AG04450 (cell line): ENCODE data around the gene RAB31. TPM values are rescaled to one million over a fixed set of nuclear protein-coding genes. Genes with fewer than 3 reads are reported as not detected.

Source experiments
- CTCF ChIA-PET: fragments of 300-600, 350-600 bp; formaldehyde crosslinking; extraction: SDS; loops from one replicate; lab custom pipeline; 2022; ENCODE audit warnings: antibody characterized with exemption, inconsistent platforms; lab: Charles Lee
- POLR2A ChIA-PET: fragments of 350-600 bp; formaldehyde crosslinking; extraction: SDS; loops from one replicate; lab custom pipeline; 2021; ENCODE audit warnings: antibody characterized with exemption, inconsistent platforms; lab: Yijun Ruan, JAX
- DNase-seq: peaks from one replicate; pipeline ENCODE4 v3.0.0-alpha.2; 2011; ENCODE audit warnings: low read depth, low spot score
- H3K27ac ChIP-seq: one replicate; pipeline ENCODE4 v1.5.1; 2012; ENCODE audit warnings: low read depth, low read length, control low read depth
- H3K27me3 ChIP-seq: one replicate; pipeline ENCODE4 v1.6.0; 2012; ENCODE audit warnings: low read length; ENCODE audit not compliant: control insufficient read depth, insufficient read depth
- H3K4me3 ChIP-seq: 2 replicates; pipeline ENCODE4 v1.5.1; 2011; ENCODE audit warnings: mild to moderate bottlenecking, low read depth, low read length, control low read depth
- H3K9me3 ChIP-seq: 2 replicates; pipeline ENCODE4 v1.5.1; 2012; ENCODE audit warnings: low read length; ENCODE audit not compliant: control insufficient read depth, insufficient read depth
- polyA minus RNA-seq: library from RNA; depleted of rRNA, polyadenylated mRNA; stranded (reverse); fragments of >200 nt; gene quantifications from 2 replicates; pipeline ENCODE4 v1.2.3, GENCODE V29; 2011; rRNA and poly(A)+ RNA removed
- polyA plus RNA-seq: library from polyadenylated mRNA; depleted of rRNA; stranded (reverse); fragments of >200 nt; gene quantifications from 2 replicates; pipeline ENCODE4 v1.2.3, GENCODE V29; 2011; rRNA removed
- TF ChIP-seq, protein P1 (sequence below): IDR thresholded peaks from 2 replicates; pipeline ENCODE4 v1.5.1; 2011; ENCODE audit warnings: low read depth, low read length, control low read depth, inconsistent platforms

Gene RAB31, protein sequence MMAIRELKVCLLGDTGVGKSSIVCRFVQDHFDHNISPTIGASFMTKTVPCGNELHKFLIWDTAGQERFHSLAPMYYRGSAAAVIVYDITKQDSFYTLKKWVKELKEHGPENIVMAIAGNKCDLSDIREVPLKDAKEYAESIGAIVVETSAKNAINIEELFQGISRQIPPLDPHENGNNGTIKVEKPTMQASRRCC
- polyA plus RNA-seq (34.0 and 43.7 TPM in 2 replicates), polyA minus RNA-seq (29.7 and 35.6 TPM in 2 replicates)

DNA sequence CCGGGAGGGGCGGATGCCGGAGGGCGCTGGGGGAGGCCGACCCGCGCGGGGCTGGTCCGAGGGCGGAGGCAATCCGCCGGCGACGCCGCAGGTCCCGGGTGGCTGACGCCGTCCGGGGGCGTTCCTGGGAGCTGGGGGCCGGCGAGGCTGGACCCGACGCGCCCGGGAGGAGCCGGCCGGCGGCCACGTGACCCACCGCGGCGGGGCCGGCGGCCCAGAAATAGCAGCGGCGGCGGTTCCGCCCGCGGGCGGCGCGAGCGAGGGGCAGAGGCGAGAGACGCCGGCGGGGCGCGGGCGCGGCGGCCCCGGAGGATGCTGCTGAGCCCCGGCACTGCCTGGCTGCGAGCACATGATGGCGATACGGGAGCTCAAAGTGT, at the start of gene RAB31:
RAB31 (plus strand) TSS at position 245 of the 377 bp plus-strand sequence; CDS start at position 350, 105 bp downstream.
- H3K4me3 ChIP-seq, result peak within 1 kb of the TSS; percentile 77
- ChIA-PET POLR2A (interaction anchor here (0.5 to 1.0 kb wide), 6 partner anchors 11 to 219 kb away, joined by 3 to 6 read pairs (median 3); partner anchors contain the start of gene VAPA), CTCF (no interaction called here)
- no peaks in the 10 kb centered on the region for H3K27me3 ChIP-seq
- TF ChIP-seq, protein P1, sequence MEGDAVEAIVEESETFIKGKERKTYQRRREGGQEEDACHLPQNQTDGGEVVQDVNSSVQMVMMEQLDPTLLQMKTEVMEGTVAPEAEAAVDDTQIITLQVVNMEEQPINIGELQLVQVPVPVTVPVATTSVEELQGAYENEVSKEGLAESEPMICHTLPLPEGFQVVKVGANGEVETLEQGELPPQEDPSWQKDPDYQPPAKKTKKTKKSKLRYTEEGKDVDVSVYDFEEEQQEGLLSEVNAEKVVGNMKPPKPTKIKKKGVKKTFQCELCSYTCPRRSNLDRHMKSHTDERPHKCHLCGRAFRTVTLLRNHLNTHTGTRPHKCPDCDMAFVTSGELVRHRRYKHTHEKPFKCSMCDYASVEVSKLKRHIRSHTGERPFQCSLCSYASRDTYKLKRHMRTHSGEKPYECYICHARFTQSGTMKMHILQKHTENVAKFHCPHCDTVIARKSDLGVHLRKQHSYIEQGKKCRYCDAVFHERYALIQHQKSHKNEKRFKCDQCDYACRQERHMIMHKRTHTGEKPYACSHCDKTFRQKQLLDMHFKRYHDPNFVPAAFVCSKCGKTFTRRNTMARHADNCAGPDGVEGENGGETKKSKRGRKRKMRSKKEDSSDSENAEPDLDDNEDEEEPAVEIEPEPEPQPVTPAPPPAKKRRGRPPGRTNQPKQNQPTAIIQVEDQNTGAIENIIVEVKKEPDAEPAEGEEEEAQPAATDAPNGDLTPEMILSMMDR, result 0 out of 2 replicates have a peak, but pooled peaks have one; percentile 12
- peak within 1 kb of the TSS; percentile 82 for H3K27ac ChIP-seq
- DNase-seq, result no peak
- no peaks in the 10 kb centered on the region; the same call in 1 of the 2 replicates for H3K9me3 ChIP-seq

DNA sequence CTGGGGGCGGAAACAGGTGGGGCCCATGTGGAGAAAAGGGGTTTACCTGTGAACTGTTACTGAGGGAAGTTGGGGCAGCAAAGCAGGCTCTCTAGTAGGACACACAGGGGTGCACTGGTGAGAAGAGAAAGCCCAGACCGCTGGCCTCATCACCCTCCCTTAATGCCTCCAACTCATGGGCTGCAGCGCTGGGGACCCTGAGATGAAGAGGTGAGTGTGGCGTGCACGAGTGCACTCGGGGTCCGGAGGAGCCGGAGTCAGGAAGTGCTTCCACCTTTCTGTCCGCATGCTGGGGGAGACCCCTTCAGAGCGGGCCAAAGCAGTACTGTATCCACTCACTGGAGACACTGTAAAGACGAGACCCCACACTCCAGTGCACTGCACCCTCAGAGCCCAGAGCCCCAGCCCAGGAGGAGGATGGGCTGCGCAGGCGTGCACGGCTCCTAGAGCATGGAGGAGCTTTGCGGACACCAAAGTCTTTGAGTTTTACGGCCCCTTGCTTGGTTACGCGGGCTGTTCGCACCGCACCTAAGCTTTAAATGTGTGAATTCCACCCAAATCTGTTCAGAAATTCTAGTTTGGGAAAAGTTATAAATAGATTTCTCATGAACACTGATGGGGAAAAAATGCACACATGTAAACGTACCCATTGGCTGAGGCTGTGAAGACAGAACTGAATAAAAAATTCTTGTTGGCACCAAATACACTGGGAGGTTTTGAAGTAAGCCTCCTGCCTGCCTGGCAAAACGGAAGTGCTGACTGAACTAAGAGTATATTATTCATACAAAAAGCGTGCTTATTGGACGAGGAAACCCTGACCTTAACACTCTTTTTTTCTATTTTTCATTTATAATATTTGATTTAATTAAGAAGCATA, 48.4 kb upstream of the RAB31 start:
- TF ChIP-seq, protein P1, result no peak
- H3K27me3 ChIP-seq, result no peaks in the 10 kb centered on the region
- H3K9me3 ChIP-seq, result peaks cover 3% of the 10 kb centered on the region; the same call in 1 of the 2 replicates
- no peak overlapping the region for H3K4me3 ChIP-seq
- H3K27ac ChIP-seq, result no peak overlapping the region
- ChIA-PET POLR2A (no interaction called here), CTCF (no interaction called here)
- DNase-seq, result no peak

DNA sequence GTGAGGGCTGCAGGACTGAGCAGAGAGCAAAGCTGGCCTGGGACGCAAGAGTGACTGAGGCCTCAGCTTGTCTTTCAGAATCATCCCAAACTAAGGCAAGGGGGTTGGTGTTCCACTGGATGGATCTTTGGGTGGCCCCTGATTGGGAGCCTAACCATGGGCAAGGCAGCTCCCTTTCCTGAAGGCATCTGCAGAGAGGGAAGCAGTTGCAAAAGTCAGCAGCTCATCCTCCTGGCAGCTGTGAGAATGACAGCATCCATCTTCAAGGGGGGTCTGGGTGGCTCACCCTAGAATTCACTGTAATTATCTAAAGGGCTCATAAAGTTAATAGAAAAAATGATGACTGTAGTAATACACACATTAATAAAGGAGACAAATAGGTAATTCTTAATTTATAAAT, 46.5 kb upstream of the RAB31 start:
- Histone ChIP-seq H3K27me3 (no peaks in the 10 kb centered on the region), H3K9me3 (peaks cover 3% of the 10 kb centered on the region; the same call in 1 of the 2 replicates), H3K27ac (no peak overlapping the region), H3K4me3 (no peak overlapping the region)
- DNase-seq, result no peak
- POLR2A ChIA-PET, result interaction anchor here (1.0 kb wide), 1 partner anchor 19 kb away, joined by 4 read pairs; no protein-coding TSS in a partner anchor
- CTCF ChIA-PET, result interaction anchor here (0.5 to 1.3 kb wide), 8 partner anchors 34 to 90 kb away, joined by 3 to 11 read pairs (median 4); no protein-coding TSS in a partner anchor
- TF ChIP-seq, protein P1, result peak; percentile 44

DNA sequence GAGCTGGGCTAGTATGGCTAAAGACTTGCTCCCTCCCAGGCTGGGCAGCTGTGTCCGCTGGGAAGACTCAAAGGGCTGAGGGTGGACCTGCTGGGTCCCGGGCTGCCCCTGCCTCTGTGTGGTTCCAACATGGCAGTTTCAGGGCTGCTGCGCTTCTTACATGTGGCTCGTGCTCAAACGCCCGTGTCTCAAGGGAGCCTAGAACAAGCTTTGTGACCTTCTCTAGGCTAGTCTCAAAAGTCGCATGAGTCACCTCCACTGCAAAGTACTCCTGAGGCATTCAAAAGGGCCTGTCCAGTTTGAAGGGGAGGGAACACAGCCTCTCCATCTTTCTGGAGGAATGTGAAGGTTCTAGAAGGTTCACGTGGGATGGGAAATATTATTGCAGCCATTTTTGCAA, 44.7 kb upstream of the RAB31 start:
- no peak for DNase-seq
- ChIA-PET CTCF (interaction anchor here (1.0 kb wide), 1 partner anchor 89 kb away, joined by 3 read pairs; no protein-coding TSS in a partner anchor), POLR2A (no interaction called here)
- Histone ChIP-seq H3K27ac (no peak overlapping the region), H3K9me3 (peaks cover 3% of the 10 kb centered on the region; the same call in 1 of the 2 replicates), H3K27me3 (no peaks in the 10 kb centered on the region), H3K4me3 (no peak overlapping the region)
- TF ChIP-seq, protein P1, result no peak
